ENCODE measurements around the gene RNFT1.

The RNFT1 gene

GRCh38 chr17:59916446-59916845 is 48.1 kb downstream of the RNFT1 start:
- no peak overlapping the region for H3K27ac ChIP-seq
- no peak for DNase-seq (ENCODE audit: low spot score)
- H3K4me3 ChIP-seq, result no peak overlapping the region
- no peak for TF ChIP-seq CTCF (IDR thresholded peaks at IDR 0.05)

GRCh38 chr17:59914274-59914854 is 50.2 kb downstream of the RNFT1 start:
- no peak for DNase-seq (ENCODE audit: low spot score)
- Histone ChIP-seq H3K4me3 (no peak overlapping the region), H3K27ac (no peak overlapping the region)
- TF ChIP-seq CTCF (IDR thresholded peaks at IDR 0.05), result peak; percentile 34

- no peak for DNase-seq (ENCODE audit: low spot score)
- TF ChIP-seq CTCF (IDR thresholded peaks at IDR 0.05), result no peak
- Histone ChIP-seq H3K27ac (no peak overlapping the region), H3K4me3 (no peak overlapping the region)
Measured at GRCh38 chr17:59907467-59907866, 57.1 kb downstream of the RNFT1 start.

GRCh38 chr17:59903455-59903854 is 61.1 kb downstream of the RNFT1 start:
- no peak for TF ChIP-seq CTCF (IDR thresholded peaks at IDR 0.05)
- no peak overlapping the region for H3K27ac ChIP-seq
- H3K4me3 ChIP-seq, result no peak overlapping the region
- DNase-seq (ENCODE audit: low spot score), result no peak
